Adrenal gland (tissue), 12 donors: ENCODE data around the gene C22orf31. TPM values are rescaled to one million over a fixed set of nuclear protein-coding genes. Genes with fewer than 3 reads are reported as not detected.
"Not testable (repeated sequence)": the region's sequence is repeated elsewhere in the genome, so short reads cannot be mapped to it uniquely, and the experiment has no call there.

ENCODE experiments used
- DNase-seq, 7 donors: peaks; one replicate each; pipeline ENCODE4 v3.0.0-alpha.2; 2019 to 2020
- H3K27ac ChIP-seq, 5 donors: fragments of 200-600 bp; sonication (generic) in 4 of 5; 1 replicate in 3 of 5; 2 replicates in 2 of 5; pipeline versions ENCODE4 v1.5.1 to v1.8.0; 2016 to 2020; ENCODE audit warnings: mild to moderate bottlenecking in 1 of 5
- H3K27me3 ChIP-seq: fragments of 200-600 bp; 2 replicates; pipeline ENCODE4 v1.8.0; 2021
- H3K36me3 ChIP-seq, 2 donors: fragments of 200-600 bp; replicated peaks in 1 of 2; 1 replicate in 1 of 2; 2 replicates in 1 of 2; pipeline versions ENCODE4 v1.5.1 to v1.8.0; 2018 to 2022
- H3K4me1 ChIP-seq, 2 donors: fragments of 200-600 bp; replicated peaks in 1 of 2; 1 replicate in 1 of 2; 2 replicates in 1 of 2; pipeline versions ENCODE4 v1.5.1 to v1.8.0; 2018 to 2021
- H3K4me3 ChIP-seq, 4 donors: fragments of 200-600 bp; sonication (generic) in 3 of 4; one replicate each; pipeline ENCODE4 v1.5.1; 2016 to 2018
- H3K9me3 ChIP-seq, 3 donors: fragments of 200-600 bp; sonication (generic) in 1 of 3; replicated peaks in 1 of 3; 1 replicate in 2 of 3; 2 replicates in 1 of 3; pipeline versions ENCODE4 v1.5.1 to v1.8.0; 2016 to 2021
- CTCF ChIP-seq, 6 experiments: fragments of 450-650 bp in 4 of 6; fragments of 200-600 bp in 2 of 6; sonication (generic) in 1 of 6; IDR thresholded peaks; 1 replicate in 5 of 6; 2 replicates in 1 of 6; pipeline versions ENCODE4 v1.5.1 to v1.8.0; 2016 to 2021; ENCODE audit warnings: antibody characterized with exemption in 6 of 6, mild to moderate bottlenecking in 2 of 6, moderate library complexity in 1 of 6
- POLR2A ChIP-seq, 2 donors: fragments of 450-650 bp; IDR thresholded peaks; one replicate each; pipeline ENCODE4 v1.6.1; 2017; ENCODE audit warnings: antibody characterized with exemption in 2 of 2, mild to moderate bottlenecking in 2 of 2, moderate library complexity in 1 of 2
- WGBS, 4 donors: extraction: QIAGEN DNeasy Blood & Tissue Kit in 2 of 4; methylation state at CpG; one replicate each; pipeline versions ENCODE4 v1.1.5 to v1.1.7; 2013 to 2017; 5-methylcytosine and 5-hydroxymethylcytosine counted together
- intact Hi-C, 2 donors: fragments of 100-400 bp; cut with DNase I; formaldehyde crosslinking; loops; one replicate each; pipeline versions ENCODE4 v1.14.1 to v1.15.0; 2022 to 2023
- polyA plus RNA-seq, 3 donors: library from polyadenylated mRNA; stranded (reverse); fragments of 200-250 nt in 2 of 3; fragments of 350-450 nt in 1 of 3; fragmentation: Illumina TruSeq in 1 of 3; extraction: RNeasy Lipid Tissue Mini Kit (QIAGEN cat#74804) in 1 of 3; gene quantifications; one replicate each; pipeline ENCODE4 v1.2.3, GENCODE V29; 2013 to 2014
- total RNA-seq, 9 donors: library from RNA; depleted of rRNA in 4 of 9; stranded (reverse); fragments of >200 nt in 4 of 9; fragments of 120-200 nt in 1 of 9; fragmentation: NEBNext Ultra II Directional in 1 of 9; extraction: Animal tissue kit (Norgen Biotek cat#: 25700) in 1 of 9; gene quantifications; one replicate each; pipeline versions ENCODE4 v1.1.0 to v1.2.4, GENCODE V29; 2013 to 2023
- donor health status: healthy with polysubstance abuse.
- donor health status: Bipolar disorder and iron deficiency.
- donor health status: DM: yes; HTN: yes; CAD: no.
- donor health status: DM: no; HTN: no; CAD: no.
- donor health status: DM: no; HTN: no; CAD: no.
- donor health status: DM: yes; HTN: yes; CAD: no.

C22orf31 gene
- total and polyA plus RNA-seq, 12 donors: 0.11 to 1.9 (median 0.90) TPM; not detected in 8

- intact Hi-C loops: no loop called here
- WGBS, 4 donors: 90 to 99% (median 96%) methylated on average over 3 of the region's 3 CpGs
- no peak for DNase-seq
- no peaks in the 10 kb centered on the region for H3K9me3 ChIP-seq
- no peak overlapping the region for H3K27ac ChIP-seq
- H3K36me3 ChIP-seq: no peaks in the 10 kb centered on the region
- H3K27me3 ChIP-seq: no peaks in the 10 kb centered on the region
- no peak overlapping the region for H3K4me3 ChIP-seq
- peaks cover 22 to 41% of the 10 kb centered on the region in 2 donors for H3K4me1 ChIP-seq
- no peak for TF ChIP-seq CTCF (IDR thresholded peaks at IDR 0.05)
- TF ChIP-seq POLR2A (IDR thresholded peaks at IDR 0.05): no peak
Observed at GRCh38 chr22:29088809-29089208, 27.2 kb upstream of the C22orf31 start.

- DNase-seq: no peak
- intact Hi-C loops: no loop called here
- no peak overlapping the region for H3K27ac ChIP-seq
- no peak for TF ChIP-seq POLR2A (IDR thresholded peaks at IDR 0.05)
- no peak for TF ChIP-seq CTCF (IDR thresholded peaks at IDR 0.05)
- peaks cover 26 to 42% of the 10 kb centered on the region in 2 donors for H3K4me1 ChIP-seq
- 90 to 100% (median 97%) methylated on average over 2 of the region's 2 CpGs for WGBS, 4 donors
- no peak overlapping the region for H3K4me3 ChIP-seq
- H3K9me3 ChIP-seq: no peaks in the 10 kb centered on the region
- no peaks in the 10 kb centered on the region for H3K36me3 ChIP-seq
- no peaks in the 10 kb centered on the region for H3K27me3 ChIP-seq
Observed at GRCh38 chr22:29087012-29087411, 25.4 kb upstream of the C22orf31 start.

GRCh38 chr22:29083933-29084591, 22.4 kb upstream of the C22orf31 start:
- no peaks in the 10 kb centered on the region for H3K9me3 ChIP-seq
- intact Hi-C loops: no loop called here
- H3K27ac ChIP-seq: peak overlapping the region in 2 of 5 donors; percentile 77 to 85
- H3K4me1 ChIP-seq: peaks cover 41 to 43% of the 10 kb centered on the region in 2 donors
- DNase-seq: no peak
- 55 to 64% (median 57%) methylated on average over 5 of the region's 5 CpGs for WGBS, 4 donors
- no peak overlapping the region for H3K4me3 ChIP-seq
- no peaks in the 10 kb centered on the region for H3K27me3 ChIP-seq
- TF ChIP-seq CTCF (IDR thresholded peaks at IDR 0.05): no peak
- TF ChIP-seq POLR2A (IDR thresholded peaks at IDR 0.05): no peak
- H3K36me3 ChIP-seq: no peaks in the 10 kb centered on the region

- DNase-seq: peak in 1 of 7 donors; percentile 31
- H3K27me3 ChIP-seq, H3K36me3 ChIP-seq, H3K9me3 ChIP-seq, H3K4me3 ChIP-seq, intact Hi-C loops: not testable (repeated sequence)
- Histone ChIP-seq H3K27ac (peak overlapping the region in 2 of 5 donors; percentile 77 to 85), H3K4me1 (peaks cover 43 to 47% of the 10 kb centered on the region in 2 donors)
- WGBS, 4 donors: 87 to 91% (median 88%) methylated on average over 7 of the region's 7 CpGs
Observed at GRCh38 chr22:29083576-29083932, 21.9 kb upstream of the C22orf31 start.
